ENCODE results near the gene CNBP.
"Not testable (repeated sequence)": the region's sequence is repeated elsewhere in the genome, so short reads cannot be mapped to it uniquely, and the experiment has no call there.

Gene CNBP

DNA sequence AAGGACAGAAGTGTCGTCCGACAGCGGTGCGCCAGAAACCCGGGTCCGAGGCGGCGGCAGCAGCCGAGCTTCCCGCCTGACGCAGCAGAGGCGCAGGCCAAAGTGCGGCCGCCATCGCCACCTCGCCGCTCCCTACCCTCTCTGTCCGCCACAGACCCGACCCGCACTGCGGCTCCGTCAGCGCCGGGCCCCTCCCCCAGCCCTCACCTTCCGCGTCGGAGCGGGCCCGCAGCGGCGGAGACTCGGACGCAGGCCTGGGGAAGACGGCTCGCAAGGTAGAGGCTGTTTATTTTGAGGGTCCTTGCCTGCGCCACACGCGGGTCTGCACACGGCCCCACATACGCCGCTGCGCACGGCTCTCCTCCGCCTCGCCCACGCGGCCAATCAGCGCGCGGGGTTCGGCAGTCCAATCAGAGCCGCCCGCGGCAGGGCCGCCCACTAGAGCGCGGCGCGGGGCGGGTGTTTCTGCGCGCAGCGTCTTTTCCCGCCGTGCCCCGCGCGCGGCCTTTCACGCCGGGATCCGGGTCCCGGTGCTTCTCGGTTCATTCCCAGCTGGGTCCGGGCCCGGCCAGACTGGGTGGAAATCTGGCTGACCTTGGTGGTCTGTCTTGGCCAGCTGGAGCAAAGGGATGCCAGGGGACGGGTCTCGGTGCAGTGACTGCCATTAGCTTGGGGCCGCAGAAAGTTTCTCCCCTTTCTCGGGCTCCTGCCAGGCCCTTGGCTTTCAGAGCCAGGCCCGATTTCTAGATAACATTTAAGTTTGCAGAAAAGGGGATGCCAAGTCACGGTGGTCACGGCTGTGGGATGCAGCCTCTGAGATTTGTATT, at the start of gene CNBP:
TSS of gene CNBP (minus strand) at position 328 of the 827 bp plus-strand sequence. CDS start 12,139 bp downstream, outside the sequence.
- peak within 1 kb of the TSS; percentile 98 for H3K27ac ChIP-seq (ENCODE audit: low read depth in 2 of 2, low read length in 2 of 2)
- peak within 1 kb of the TSS; percentile 85 to 98 for H3K4me3 ChIP-seq (ENCODE audit: low read length in 2 of 2)
- no peaks in the 10 kb centered on the region for H3K27me3 ChIP-seq (ENCODE audit: control insufficient read depth in 2 of 2, insufficient read depth in 2 of 2, low read length in 2 of 2)
- peaks cover 0 to 5% of the 10 kb centered on the region in 2 donors for H3K36me3 ChIP-seq (ENCODE audit: control insufficient read depth in 2 of 2, insufficient read depth in 2 of 2, low read length in 2 of 2)
- no peaks in the 10 kb centered on the region for H3K9me3 ChIP-seq (ENCODE audit: control insufficient read depth in 2 of 2, low read length in 2 of 2)
- peak within 1 kb of the TSS; percentile 98 to 99 for H3K9ac ChIP-seq (ENCODE audit: low read depth in 1 of 2, low read length in 2 of 2)
- peaks cover 35 to 38% of the 10 kb centered on the region in 2 donors for H3K4me1 ChIP-seq (ENCODE audit: control insufficient read depth in 2 of 2, insufficient read depth in 2 of 2, low read length in 2 of 2)

DNA sequence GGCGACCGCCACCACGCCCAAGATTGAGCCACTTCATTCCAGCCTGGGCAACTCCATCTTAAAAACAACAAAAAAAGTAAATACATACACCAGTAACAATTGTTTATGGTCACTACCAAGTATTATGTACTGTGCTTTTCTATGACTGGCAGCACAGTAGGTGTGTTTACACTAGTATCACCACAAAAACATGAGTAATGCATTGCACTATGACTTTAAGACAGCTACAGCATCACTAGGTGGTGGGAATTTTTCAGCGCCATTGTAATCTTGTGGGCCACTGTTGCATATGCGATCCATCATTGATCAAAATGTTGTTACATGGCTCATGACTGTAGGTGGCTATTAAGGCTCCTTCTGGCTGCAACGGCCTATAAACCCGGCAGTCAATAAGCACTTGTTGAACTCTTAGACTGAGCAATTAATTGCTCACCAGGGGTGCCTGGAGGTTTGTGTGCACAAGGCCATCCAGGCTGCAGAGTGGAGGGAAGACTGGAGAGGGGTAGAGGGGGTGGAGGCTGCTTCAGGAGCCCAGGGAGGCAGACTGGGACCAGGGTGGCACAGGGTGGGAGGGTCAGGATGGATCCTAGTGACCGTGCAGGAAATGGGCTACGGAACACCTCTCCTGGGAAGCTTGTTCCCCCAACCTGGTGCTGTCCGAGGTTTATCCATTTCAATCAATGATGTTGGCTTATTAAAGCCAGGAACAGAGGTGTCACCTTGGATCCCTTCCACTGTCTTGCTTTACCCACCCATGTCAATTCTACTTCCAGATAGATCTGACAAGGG, 47.8 kb upstream of the CNBP start:
- no peaks in the 10 kb centered on the region for H3K36me3 ChIP-seq (ENCODE audit: control insufficient read depth in 2 of 2, insufficient read depth in 2 of 2, low read length in 2 of 2)
- H3K27ac ChIP-seq (ENCODE audit: low read depth in 2 of 2, low read length in 2 of 2) = no peak overlapping the region
- H3K9me3 ChIP-seq (ENCODE audit: control insufficient read depth in 2 of 2, low read length in 2 of 2) = no peaks in the 10 kb centered on the region
- no peak overlapping the region for H3K9ac ChIP-seq (ENCODE audit: low read depth in 1 of 2, low read length in 2 of 2)
- no peak overlapping the region for H3K4me3 ChIP-seq (ENCODE audit: low read length in 2 of 2)
- H3K27me3 ChIP-seq (ENCODE audit: control insufficient read depth in 2 of 2, insufficient read depth in 2 of 2, low read length in 2 of 2) = no peaks in the 10 kb centered on the region
- H3K4me1 ChIP-seq (ENCODE audit: control insufficient read depth in 2 of 2, insufficient read depth in 2 of 2, low read length in 2 of 2) = peaks cover 13 to 18% of the 10 kb centered on the region in 2 donors

DNA sequence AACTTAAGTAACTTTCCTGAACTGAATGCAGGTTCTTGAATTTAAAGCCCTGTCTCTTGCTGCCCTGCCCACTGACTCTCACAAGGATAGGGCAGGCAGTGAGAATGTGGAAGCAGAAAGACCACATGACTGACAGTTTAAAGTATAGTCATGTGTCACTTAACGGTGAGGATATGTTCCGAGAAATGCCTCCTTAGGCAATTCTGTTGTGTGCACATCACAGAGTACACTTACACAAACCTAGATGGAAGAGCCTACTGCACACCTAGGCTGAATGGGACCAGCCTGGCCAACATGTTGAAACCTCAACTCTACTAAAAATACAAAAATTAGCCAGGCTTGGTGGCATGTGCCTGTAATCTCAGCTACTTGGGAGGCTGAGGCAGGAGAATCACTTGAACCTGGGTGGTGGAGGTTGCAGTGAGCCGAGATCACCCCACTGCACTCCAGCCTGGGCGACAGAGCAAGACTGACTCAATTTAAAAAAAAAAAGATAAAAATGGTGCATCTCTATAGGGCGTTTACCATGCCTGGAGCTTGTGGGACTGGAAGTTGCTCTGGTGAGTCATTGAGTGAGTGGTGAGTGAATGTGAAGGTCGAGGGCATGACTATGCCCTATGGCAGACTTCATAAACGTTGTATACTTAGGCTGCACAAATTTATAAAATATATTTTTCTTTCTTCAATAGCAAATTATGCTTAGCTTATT, 46.8 kb upstream of the CNBP start:
- Histone ChIP-seq H3K9ac (ENCODE audit: low read depth in 1 of 2, low read length in 2 of 2) (no peak overlapping the region), H3K4me1 (ENCODE audit: control insufficient read depth in 2 of 2, insufficient read depth in 2 of 2, low read length in 2 of 2) (peaks cover 13 to 22% of the 10 kb centered on the region in 2 donors), H3K4me3 (ENCODE audit: low read length in 2 of 2) (no peak overlapping the region), H3K27me3 (ENCODE audit: control insufficient read depth in 2 of 2, insufficient read depth in 2 of 2, low read length in 2 of 2) (no peaks in the 10 kb centered on the region), H3K36me3 (ENCODE audit: control insufficient read depth in 2 of 2, insufficient read depth in 2 of 2, low read length in 2 of 2) (no peaks in the 10 kb centered on the region), H3K9me3 (ENCODE audit: control insufficient read depth in 2 of 2, low read length in 2 of 2) (no peaks in the 10 kb centered on the region), H3K27ac (ENCODE audit: low read depth in 2 of 2, low read length in 2 of 2) (peak overlapping the region in 1 of 2 donors; percentile 39)

DNA sequence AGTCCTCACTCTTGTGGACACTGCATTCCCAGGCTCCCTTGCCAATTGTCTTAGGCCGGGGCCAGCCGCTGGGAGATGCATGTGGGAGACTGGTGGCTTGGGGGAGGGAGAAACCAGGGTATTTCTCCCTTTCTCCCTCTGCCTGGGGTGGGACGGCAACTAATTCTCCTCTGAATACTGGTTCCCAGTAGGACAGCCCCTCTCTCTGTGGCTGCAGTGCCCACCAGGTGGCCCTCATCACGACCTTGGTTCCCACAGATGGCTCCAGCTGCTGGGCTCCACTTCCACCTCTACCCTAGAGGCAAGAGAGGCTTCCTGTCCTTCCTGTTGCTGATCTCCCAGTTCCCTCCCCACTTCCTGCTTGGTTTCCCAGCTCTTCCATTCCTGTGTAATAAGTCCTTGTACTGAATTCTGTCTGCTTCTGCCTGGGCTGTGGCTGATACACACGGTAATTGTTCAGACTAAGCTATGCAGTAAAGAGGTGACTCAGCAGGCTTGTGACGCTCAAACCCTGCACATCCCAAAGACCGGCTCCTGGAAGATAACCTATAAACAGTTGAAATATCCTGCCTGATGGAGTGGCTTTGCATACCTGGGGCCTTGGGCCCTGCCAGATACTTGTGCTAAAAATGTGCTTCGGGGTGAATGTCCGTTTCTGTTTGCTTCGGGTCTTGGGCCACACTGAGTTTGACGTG, 45.3 kb upstream of the CNBP start:
- no peaks in the 10 kb centered on the region for H3K36me3 ChIP-seq (ENCODE audit: control insufficient read depth in 2 of 2, insufficient read depth in 2 of 2, low read length in 2 of 2)
- no peak overlapping the region for H3K9ac ChIP-seq (ENCODE audit: low read depth in 1 of 2, low read length in 2 of 2)
- H3K4me1 ChIP-seq (ENCODE audit: control insufficient read depth in 2 of 2, insufficient read depth in 2 of 2, low read length in 2 of 2) = peaks cover 11 to 29% of the 10 kb centered on the region in 2 donors
- H3K9me3 ChIP-seq (ENCODE audit: control insufficient read depth in 2 of 2, low read length in 2 of 2) = no peaks in the 10 kb centered on the region
- no peak overlapping the region for H3K4me3 ChIP-seq (ENCODE audit: low read length in 2 of 2)
- peak overlapping the region; percentile 35 to 56 for H3K27ac ChIP-seq (ENCODE audit: low read depth in 2 of 2, low read length in 2 of 2)
- H3K27me3 ChIP-seq (ENCODE audit: control insufficient read depth in 2 of 2, insufficient read depth in 2 of 2, low read length in 2 of 2) = no peaks in the 10 kb centered on the region

DNA sequence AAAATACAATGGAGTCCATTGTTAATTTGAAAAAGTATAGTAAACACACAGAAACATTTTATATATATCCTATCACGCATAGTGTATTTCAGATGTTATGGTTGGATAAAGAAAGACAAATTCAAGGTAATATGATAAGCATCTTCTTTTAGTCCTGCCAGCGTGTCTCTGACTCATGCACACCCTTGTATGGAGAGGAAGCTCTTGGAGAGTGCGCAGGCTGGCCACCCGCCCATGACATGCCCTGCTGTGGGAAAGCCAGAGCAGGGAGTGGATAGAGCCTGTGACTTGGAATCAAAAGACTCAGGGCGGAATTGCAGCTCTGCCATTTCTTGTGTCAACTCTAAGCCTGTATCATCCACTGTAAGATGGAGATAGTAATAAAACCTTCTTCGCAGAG, 42.7 kb upstream of the CNBP start:
- Histone ChIP-seq H3K27me3 (ENCODE audit: control insufficient read depth in 2 of 2, insufficient read depth in 2 of 2, low read length in 2 of 2) (no peaks in the 10 kb centered on the region), H3K4me1 (ENCODE audit: control insufficient read depth in 2 of 2, insufficient read depth in 2 of 2, low read length in 2 of 2) (peaks cover 11 to 29% of the 10 kb centered on the region in 2 donors), H3K9ac (ENCODE audit: low read depth in 1 of 2, low read length in 2 of 2) (no peak overlapping the region), H3K36me3 (ENCODE audit: control insufficient read depth in 2 of 2, insufficient read depth in 2 of 2, low read length in 2 of 2) (no peaks in the 10 kb centered on the region), H3K4me3 (ENCODE audit: low read length in 2 of 2) (no peak overlapping the region), H3K9me3 (ENCODE audit: control insufficient read depth in 2 of 2, low read length in 2 of 2) (no peaks in the 10 kb centered on the region), H3K27ac (ENCODE audit: low read depth in 2 of 2, low read length in 2 of 2) (no peak overlapping the region)

DNA sequence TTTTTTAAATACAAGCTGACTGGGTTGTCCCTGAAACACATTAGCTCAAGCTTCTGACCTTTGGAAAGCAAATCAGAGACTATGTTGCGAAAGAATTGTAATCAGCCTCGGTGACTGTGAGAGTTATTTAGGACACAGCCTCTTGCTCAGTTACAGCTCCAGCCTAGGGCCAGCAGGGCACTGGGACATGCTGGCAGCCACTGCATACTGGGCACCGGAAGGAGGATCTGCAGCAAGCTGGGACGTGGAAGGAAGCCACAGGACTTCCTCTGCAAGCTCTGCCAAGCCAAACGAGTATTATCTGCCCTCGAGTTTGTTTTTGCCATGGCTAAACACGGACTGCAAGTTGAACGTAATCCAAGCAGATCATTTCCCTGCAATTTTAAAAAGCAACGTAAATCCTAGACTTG, 41.3 kb upstream of the CNBP start:
- Histone ChIP-seq H3K27me3 (ENCODE audit: control insufficient read depth in 2 of 2, insufficient read depth in 2 of 2, low read length in 2 of 2) (no peaks in the 10 kb centered on the region), H3K36me3 (ENCODE audit: control insufficient read depth in 2 of 2, insufficient read depth in 2 of 2, low read length in 2 of 2) (no peaks in the 10 kb centered on the region), H3K4me3 (ENCODE audit: low read length in 2 of 2) (peak overlapping the region; percentile 51 to 65), H3K4me1 (ENCODE audit: control insufficient read depth in 2 of 2, insufficient read depth in 2 of 2, low read length in 2 of 2) (peaks cover 11 to 25% of the 10 kb centered on the region in 2 donors), H3K9me3 (ENCODE audit: control insufficient read depth in 2 of 2, low read length in 2 of 2) (no peaks in the 10 kb centered on the region), H3K27ac (ENCODE audit: low read depth in 2 of 2, low read length in 2 of 2) (peak overlapping the region; percentile 73 to 85), H3K9ac (ENCODE audit: low read depth in 1 of 2, low read length in 2 of 2) (peak overlapping the region; percentile 47 to 51)

DNA sequence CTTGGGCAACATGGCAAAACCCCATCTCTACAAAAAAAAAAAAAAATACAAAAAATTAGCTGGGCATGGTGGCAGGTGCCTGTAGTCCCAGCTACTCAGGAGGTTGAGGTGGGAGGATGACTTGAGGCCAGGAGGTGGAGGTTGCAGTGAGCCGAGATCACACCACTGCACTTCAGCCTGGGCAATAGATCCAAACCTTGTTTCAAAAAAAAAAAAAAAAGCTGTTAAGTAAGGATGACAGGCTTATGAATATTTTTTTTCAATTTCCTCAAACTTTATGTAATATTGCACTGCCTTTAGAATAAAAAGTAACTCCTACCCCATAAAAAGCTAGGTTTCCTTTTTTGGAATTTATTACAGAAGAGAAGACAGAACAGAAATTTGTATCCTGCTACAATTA, 40.7 kb upstream of the CNBP start:
- peak overlapping the region; percentile 73 to 85 for H3K27ac ChIP-seq (ENCODE audit: low read depth in 2 of 2, low read length in 2 of 2)
- H3K9ac ChIP-seq (ENCODE audit: low read depth in 1 of 2, low read length in 2 of 2) = peak overlapping the region; percentile 3 to 51
- H3K4me3 ChIP-seq (ENCODE audit: low read length in 2 of 2) = peak overlapping the region in 1 of 2 donors; percentile 20
- not testable (repeated sequence) for H3K27me3 ChIP-seq (ENCODE audit: control insufficient read depth in 2 of 2, insufficient read depth in 2 of 2, low read length in 2 of 2); H3K9me3 ChIP-seq (ENCODE audit: control insufficient read depth in 2 of 2, low read length in 2 of 2); H3K36me3 ChIP-seq (ENCODE audit: control insufficient read depth in 2 of 2, insufficient read depth in 2 of 2, low read length in 2 of 2)
- peaks cover 8 to 21% of the 10 kb centered on the region in 2 donors for H3K4me1 ChIP-seq (ENCODE audit: control insufficient read depth in 2 of 2, insufficient read depth in 2 of 2, low read length in 2 of 2)

DNA sequence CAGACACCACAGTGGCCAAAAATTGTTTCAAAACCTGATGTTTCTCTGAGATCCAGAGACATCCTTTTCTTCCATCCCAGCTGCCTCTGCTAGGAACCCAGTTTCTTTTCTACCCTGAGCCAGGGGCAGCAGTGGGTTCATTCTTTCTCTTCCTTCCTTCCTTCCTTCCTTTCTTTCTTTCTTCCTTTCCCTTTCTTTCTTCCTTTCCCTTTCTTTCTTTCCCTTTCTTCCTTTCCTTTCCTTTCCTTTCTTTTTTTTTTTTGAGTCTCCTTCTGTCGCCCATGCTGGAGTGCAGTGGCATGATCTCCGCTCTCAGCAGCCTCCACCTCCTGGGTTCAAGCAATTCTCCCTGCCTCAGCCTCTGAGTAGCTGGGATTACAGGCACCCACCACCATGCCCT, 35.0 kb upstream of the CNBP start:
- no peak overlapping the region for H3K9ac ChIP-seq (ENCODE audit: low read depth in 1 of 2, low read length in 2 of 2)
- no peaks in the 10 kb centered on the region for H3K4me1 ChIP-seq (ENCODE audit: control insufficient read depth in 2 of 2, insufficient read depth in 2 of 2, low read length in 2 of 2)
- no peaks in the 10 kb centered on the region for H3K36me3 ChIP-seq (ENCODE audit: control insufficient read depth in 2 of 2, insufficient read depth in 2 of 2, low read length in 2 of 2)
- H3K27me3 ChIP-seq (ENCODE audit: control insufficient read depth in 2 of 2, insufficient read depth in 2 of 2, low read length in 2 of 2) = no peaks in the 10 kb centered on the region
- H3K27ac ChIP-seq (ENCODE audit: low read depth in 2 of 2, low read length in 2 of 2) = no peak overlapping the region
- no peaks in the 10 kb centered on the region for H3K9me3 ChIP-seq (ENCODE audit: control insufficient read depth in 2 of 2, low read length in 2 of 2)
- H3K4me3 ChIP-seq (ENCODE audit: low read length in 2 of 2) = no peak overlapping the region

DNA sequence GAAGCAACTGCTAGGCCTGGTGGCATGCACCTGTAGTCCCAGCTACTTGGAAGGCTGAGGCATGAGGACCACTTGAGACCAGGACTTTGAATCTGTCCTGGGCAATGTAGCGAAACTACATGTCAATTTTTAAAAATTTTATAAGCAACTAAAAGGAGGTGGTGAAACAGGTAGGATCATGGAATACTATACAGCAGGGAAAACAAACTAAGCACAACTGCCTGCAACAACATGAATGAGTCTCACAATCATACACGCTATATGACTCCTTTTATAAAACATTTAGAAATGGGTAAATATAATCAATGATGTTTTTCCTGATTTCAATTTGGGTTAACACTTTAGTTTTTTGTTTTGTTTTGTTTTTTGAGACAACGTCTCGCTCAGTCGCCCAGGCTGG, 29.5 kb upstream of the CNBP start:
- Histone ChIP-seq H3K9ac (ENCODE audit: low read depth in 1 of 2, low read length in 2 of 2) (no peak overlapping the region), H3K4me3 (ENCODE audit: low read length in 2 of 2) (no peak overlapping the region), H3K4me1 (ENCODE audit: control insufficient read depth in 2 of 2, insufficient read depth in 2 of 2, low read length in 2 of 2) (peaks cover 5 to 10% of the 10 kb centered on the region in 2 donors), H3K9me3 (ENCODE audit: control insufficient read depth in 2 of 2, low read length in 2 of 2) (no peaks in the 10 kb centered on the region), H3K27ac (ENCODE audit: low read depth in 2 of 2, low read length in 2 of 2) (no peak overlapping the region), H3K36me3 (ENCODE audit: control insufficient read depth in 2 of 2, insufficient read depth in 2 of 2, low read length in 2 of 2) (no peaks in the 10 kb centered on the region), H3K27me3 (ENCODE audit: control insufficient read depth in 2 of 2, insufficient read depth in 2 of 2, low read length in 2 of 2) (no peaks in the 10 kb centered on the region)

All from mucosa of rectum (tissue), 2 donors.